NCI-H1048 (cell line): ENCODE data around the gene PON3.

Experiments used
- DNase-seq: peaks from one replicate; lab custom pipeline; 2025; lab: John Stamatoyannopoulos, UW

Gene PON3

DNA sequence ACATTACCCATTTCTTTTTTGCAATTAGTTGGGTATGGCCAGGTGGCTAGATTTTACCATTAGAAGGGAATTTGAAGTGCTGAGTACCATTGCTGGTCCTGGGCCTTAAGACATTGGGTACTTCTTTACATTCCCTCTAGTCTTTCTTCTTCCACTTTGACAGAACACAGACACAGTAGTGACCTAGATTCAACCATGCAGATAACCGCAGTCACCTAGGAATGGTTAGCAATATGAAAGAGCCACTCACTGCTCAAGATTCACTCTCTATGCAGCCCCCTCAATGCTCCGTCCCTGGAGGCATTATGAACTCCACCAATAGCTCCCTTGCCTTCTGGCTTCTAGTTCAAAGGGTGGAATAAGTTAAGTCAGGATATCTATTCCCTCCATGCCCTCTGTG lies 55.7 kb downstream of the PON3 start:
- no peak for DNase-seq

DNA sequence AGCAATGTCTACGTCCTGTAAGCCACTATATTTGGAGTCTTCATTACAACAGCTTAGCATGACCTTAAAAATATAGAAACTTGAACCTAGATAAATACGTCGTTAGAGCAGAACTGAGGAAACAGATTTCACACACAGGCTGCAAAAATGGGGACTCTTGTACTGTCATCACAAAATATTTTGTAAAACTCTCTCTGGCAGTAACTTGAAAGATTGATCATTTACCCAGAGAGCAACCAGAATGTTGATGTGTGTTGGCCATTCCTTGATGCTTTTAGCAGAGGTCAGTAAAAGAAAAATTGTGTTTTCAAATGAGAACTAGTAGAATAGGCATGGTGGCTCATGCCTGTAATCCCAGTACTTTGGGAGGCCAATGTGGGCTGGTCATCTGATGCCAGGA lies 57.3 kb downstream of the PON3 start:
- DNase-seq = no peak

DNA sequence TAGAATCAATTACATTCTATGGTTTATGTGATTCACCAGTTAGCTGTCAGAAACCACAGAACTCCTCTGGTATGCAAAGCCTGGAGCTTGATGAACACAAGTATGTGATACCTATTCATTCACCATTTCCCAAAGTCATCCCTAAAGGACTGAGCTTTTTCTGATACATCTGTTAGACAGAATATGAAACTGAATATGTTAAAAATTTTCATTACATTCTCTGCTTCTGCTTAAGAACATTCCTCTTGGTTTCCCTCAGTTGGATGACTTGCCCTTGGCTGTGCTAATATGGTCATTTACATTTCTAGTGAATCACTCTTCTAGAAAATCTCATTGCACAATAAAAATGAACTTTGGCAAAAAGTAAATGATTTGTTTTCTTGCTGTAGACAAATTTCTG lies 61.1 kb downstream of the PON3 start:
- no peak for DNase-seq

GRCh38 chr7:95334447-95334846 lies 61.7 kb downstream of the PON3 start:
- DNase-seq = no peak

- no peak for DNase-seq
Observed at GRCh38 chr7:95330961-95331337, 65.2 kb downstream of the PON3 start.

DNA sequence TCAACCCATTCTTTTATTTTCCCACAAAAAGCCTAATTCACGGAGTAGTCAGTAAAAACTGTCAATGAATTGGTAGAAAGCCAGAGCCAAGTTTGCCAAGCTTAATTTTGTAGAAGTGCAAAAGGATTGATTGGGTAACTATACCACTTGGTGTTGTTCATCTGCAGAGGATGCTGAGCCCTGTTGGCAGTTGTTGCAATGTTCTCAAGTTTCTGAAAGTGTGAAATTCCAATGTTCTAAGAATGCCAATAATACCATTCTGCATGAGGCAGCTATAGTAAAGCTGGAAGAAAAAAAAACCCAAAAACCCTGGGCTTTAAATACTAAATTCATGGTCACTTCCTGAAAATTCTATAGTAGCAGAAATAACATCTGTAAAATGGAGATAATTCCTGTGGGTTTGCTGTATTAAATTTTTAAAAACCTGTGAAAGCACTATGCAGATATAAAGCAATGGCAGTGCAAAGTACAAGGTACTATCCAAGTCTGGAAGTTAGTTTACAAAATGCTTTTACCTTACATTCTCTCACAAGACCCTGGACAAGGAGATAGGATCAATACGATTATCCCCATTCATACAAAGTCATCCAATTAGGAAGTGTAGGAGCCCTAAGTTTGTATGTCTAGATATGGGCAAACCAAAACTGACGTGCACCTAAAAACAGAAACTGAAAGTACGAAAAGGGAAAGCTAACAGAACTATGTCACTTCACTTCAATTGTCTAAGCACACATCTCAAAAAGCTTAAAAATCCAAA lies 65.8 kb downstream of the PON3 start:
- DNase-seq = no peak

DNA sequence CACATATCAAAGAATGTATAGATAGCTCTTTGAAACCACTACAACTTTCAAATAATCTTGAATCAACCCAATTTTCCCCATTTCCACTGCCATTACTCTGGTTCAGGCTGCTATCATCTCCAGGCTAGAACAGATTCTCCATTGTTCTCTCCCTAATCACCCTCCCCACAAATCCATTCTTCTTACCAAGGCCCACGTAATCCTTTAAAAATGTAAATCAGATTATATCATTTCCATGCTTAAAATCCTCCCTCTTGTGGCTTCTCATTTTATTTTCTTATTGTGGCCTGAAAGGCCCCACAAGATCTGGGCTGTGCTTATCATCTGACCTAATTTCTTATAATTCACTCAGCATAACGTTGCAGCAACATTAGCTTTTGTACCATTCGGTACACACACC lies 68.8 kb downstream of the PON3 start:
- DNase-seq = no peak

- no peak for DNase-seq
Observed at GRCh38 chr7:95324431-95324830, 71.7 kb downstream of the PON3 start, which contains the start of gene PON1. PON1 (minus strand) TSS chr7:95324532; CDS start chr7:95324475, 57 bp downstream.

GRCh38 chr7:95323410-95324129 lies 72.6 kb downstream of the PON3 start:
- DNase-seq = no peak

DNA sequence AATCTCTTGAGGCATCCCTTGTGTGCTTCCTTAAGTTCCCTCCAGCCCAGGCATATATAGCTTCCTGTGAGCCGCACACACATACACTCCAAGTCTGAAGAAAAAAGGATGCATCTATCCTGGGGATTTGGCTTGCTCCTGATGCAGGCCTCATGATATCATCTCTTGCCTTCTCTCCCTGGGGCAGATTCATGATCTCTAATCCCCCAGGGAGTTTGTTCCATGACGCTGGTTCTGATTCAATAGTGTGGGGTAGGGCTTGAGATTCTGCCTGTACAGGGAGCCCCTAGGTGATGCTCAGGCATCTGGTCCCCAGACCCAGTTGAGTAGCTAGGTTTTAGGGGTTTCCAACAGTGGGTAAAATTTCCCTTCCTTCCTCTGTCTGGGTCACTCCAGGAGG lies 73.3 kb downstream of the PON3 start:
- DNase-seq = no peak

- no peak for DNase-seq
Observed at GRCh38 chr7:95322396-95322795, 73.8 kb downstream of the PON3 start.

DNA sequence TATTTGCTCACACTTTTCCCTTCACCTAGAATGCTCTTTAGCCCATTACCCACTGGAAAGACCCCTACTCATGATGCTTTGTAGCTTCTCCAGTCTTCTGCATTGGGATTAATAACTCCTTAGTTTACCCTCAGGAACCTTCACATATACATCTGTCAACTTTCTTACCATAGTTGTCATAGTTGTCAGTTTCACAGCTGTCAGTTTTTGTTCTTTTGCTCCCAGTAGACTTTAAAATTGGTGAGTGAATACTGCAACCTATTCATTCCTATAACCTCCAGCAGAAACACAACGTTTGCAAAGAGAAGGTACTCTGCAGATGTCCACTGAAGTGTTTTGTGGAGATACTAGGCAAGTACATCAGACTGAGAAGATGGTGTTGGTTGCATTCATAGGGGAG lies 74.5 kb downstream of the PON3 start:
- DNase-seq = no peak

GRCh38 chr7:95320651-95321050 lies 75.5 kb downstream of the PON3 start:
- DNase-seq = no peak

DNA sequence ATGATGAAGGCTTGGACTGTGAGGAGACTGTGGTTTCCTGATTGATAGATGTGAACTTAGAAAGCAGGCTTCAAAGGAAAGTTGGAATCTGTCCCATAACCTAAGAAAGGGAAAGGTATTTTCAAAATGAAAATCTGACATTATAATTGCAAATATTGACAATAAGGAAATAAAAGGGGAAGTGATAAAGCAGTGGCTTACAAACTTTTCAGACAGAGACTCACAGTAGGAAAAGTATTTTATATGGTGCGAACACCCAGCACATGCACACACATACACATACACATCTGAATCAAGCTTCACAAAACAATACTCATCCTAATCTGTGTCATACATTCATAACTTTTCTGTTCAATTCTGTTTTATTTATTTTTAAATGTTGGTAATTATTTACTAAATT lies 76.6 kb downstream of the PON3 start:
- DNase-seq = no peak

GRCh38 chr7:95318501-95319100 lies 77.6 kb downstream of the PON3 start:
- DNase-seq = no peak

DNA sequence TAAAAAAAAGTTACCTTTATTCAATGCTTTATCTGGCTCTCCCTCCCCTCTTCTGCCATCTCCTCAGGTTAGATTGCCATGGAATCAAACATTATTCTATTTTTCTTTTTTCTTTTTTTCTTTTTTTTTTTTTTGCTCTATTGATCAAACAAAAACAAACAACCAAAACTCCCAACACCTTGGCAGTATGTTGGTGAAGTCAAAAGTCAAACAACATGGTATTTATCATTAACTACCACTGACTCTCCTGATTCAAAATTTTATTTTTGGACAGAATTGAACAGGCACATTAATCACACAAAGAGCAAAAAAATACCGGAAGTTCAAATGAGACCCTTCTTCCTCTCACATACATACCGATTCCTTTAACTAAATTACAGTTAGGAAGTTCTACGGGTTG lies 78.2 kb downstream of the PON3 start:
- no peak for DNase-seq

- no peak for DNase-seq
Observed at GRCh38 chr7:95317546-95317945, 78.6 kb downstream of the PON3 start.

GRCh38 chr7:95316588-95316987 lies 79.6 kb downstream of the PON3 start:
- no peak for DNase-seq

DNA sequence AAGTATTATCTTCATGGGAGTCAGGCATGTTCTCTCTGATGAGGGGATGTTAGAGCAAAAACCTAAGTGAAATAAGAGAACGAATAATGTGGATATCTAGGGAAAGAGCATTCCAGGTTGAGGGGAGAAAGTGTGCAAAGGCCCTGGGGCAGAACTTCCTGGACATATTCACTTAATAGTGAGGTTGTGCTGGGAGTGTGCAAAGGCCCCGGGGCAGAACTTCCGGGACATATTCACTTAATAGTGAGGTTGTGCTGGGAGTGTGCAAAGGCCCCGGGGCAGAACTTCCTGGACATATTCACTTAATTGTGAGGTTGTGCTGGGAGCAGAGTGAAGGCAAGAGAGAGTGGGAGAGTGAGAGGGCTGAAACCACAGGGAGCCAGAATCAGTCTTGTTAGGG lies 83.6 kb downstream of the PON3 start:
- DNase-seq = no peak

DNA sequence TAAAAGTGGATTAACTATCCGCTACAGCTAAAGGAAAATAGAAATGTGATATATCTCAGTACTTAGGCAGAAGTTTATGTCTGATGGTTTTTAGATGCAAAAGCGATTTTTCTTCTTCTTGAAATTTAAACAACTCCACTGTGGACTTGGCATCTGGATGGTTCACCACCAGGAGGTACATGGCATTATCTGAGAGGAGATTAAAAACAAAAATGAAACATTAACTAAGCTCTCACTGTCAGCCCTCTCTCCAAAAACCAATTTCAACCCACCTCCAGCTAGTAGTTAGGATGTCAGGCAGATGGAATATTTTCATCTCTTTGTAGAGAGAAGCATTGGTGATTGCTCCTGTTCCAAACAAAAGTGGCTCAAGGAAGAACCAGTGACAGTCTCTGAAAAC lies 84.8 kb downstream of the PON3 start:
- DNase-seq = no peak

DNA sequence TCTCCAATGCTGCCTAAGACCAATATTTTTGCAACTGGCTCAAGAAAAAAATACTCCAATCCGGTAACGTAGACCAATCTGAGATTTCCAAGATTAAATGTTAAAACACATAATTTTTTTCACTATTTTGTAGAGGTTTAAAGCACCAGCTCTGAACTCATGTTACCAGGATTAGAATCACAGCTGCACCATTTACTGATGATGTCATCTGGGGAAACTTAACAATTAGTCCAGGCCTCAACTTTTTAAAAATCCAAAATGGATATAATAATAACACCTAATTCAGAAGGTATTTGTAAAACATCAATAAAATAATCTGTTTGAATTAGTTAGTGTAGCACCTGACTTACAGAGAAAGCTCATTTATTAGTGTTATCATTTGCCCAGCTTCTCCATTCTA lies 86.2 kb downstream of the PON3 start:
- no peak for DNase-seq
